Karpas-422 (cell line): Measurements from ENCODE around the gene TOR4A. TPM values are rescaled to one million over a fixed set of nuclear protein-coding genes. Genes with fewer than 3 reads are reported as not detected.

ENCODE experiments used
- DNase-seq: peaks from one replicate; pipeline ENCODE4 v3.0.0-alpha.2; 2015
- H2AFZ ChIP-seq: fragments of 200-600 bp; sonication (generic); 2 replicates; pipeline ENCODE4 v1.6.1; 2014; ENCODE audit warnings: antibody characterized with exemption, low read length, mixed read lengths
- H3K27ac ChIP-seq: fragments of 200-600 bp; sonication (generic); 2 replicates; pipeline ENCODE4 v1.5.1; 2014; ENCODE audit warnings: mild to moderate bottlenecking, low read length, moderate library complexity
- H3K27me3 ChIP-seq: fragments of 200-600 bp; sonication (generic); 2 replicates; pipeline ENCODE4 v1.6.1; 2014; ENCODE audit warnings: low read length, mixed read lengths
- H3K36me3 ChIP-seq: fragments of 200-600 bp; sonication (generic); 2 replicates; pipeline ENCODE4 v1.6.1; 2014; ENCODE audit warnings: low read length, mixed read lengths; ENCODE audit not compliant: insufficient read depth
- H3K4me1 ChIP-seq: fragments of 200-600 bp; sonication (generic); 2 replicates; pipeline ENCODE4 v1.6.1; 2014; ENCODE audit warnings: mild to moderate bottlenecking, low read length, mixed read lengths
- H3K4me2 ChIP-seq: fragments of 200-600 bp; sonication (generic); 2 replicates; pipeline ENCODE4 v1.6.1; 2014; ENCODE audit warnings: low read length, low read depth, mild to moderate bottlenecking; ENCODE audit not compliant: poor library complexity, severe bottlenecking
- H3K4me3 ChIP-seq: fragments of 200-600 bp; sonication (generic); 2 replicates; pipeline ENCODE4 v1.5.1; 2014; ENCODE audit warnings: mild to moderate bottlenecking, antibody characterized with exemption, low read length, mixed read lengths
- H3K79me2 ChIP-seq: fragments of 200-600 bp; sonication (generic); 2 replicates; pipeline ENCODE4 v1.6.1; 2014; ENCODE audit warnings: mild to moderate bottlenecking, low read length, mixed read lengths
- H3K9ac ChIP-seq: fragments of 200-600 bp; sonication (generic); 2 replicates; pipeline ENCODE4 v1.6.0; 2014; ENCODE audit warnings: low read length
- H3K9me2 ChIP-seq: fragments of 200-600 bp; sonication (generic), shearing (Covaris generic); replicated peaks from 2 replicates; pipeline ENCODE4 v1.6.0; 2014; ENCODE audit warnings: mild to moderate bottlenecking, low read length, moderate library complexity; ENCODE audit not compliant: insufficient read depth
- H3K9me3 ChIP-seq: fragments of 300-700, 200-600 bp; sonication (generic); 2 replicates; pipeline ENCODE4 v1.6.1; 2014; ENCODE audit warnings: low read length, mixed read lengths
- H4K20me1 ChIP-seq: fragments of 200-600 bp; sonication (generic); 2 replicates; pipeline ENCODE4 v1.6.1; 2014; ENCODE audit warnings: mild to moderate bottlenecking, antibody characterized with exemption, low read length, low read depth; ENCODE audit not compliant: insufficient read depth
- total RNA-seq: library from RNA; depleted of rRNA; stranded (reverse); fragments of >200 nt; shearing (Covaris generic); gene quantifications from 2 replicates; pipeline ENCODE4 v1.2.3, GENCODE V29; 2014; ENCODE audit warnings: low replicate concordance

The TOR4A gene
- total RNA-seq, 1 experiment from 2014 or later, result 8.8 TPM

- no peak overlapping the region for H2AFZ ChIP-seq
- H3K27me3 ChIP-seq, result no peaks in the 10 kb centered on the region
- H3K79me2 ChIP-seq, result no peaks in the 10 kb centered on the region
- H3K4me3 ChIP-seq, result no peak overlapping the region
- H3K36me3 ChIP-seq, result no peaks in the 10 kb centered on the region
- DNase-seq, result no peak
- H3K27ac ChIP-seq, result no peak overlapping the region
- no peaks in the 10 kb centered on the region for H4K20me1 ChIP-seq
- H3K9me2 ChIP-seq, result no peaks in the 10 kb centered on the region
- no peak overlapping the region for H3K9ac ChIP-seq
- peaks cover 7% of the 10 kb centered on the region; the same call in 1 of the 2 replicates for H3K4me1 ChIP-seq
- peak overlapping the region; percentile 7 for H3K4me2 ChIP-seq
- H3K9me3 ChIP-seq, result no peaks in the 10 kb centered on the region
Measured at GRCh38 chr9:137311171-137311985, 33.9 kb downstream of the TOR4A start.

GRCh38 chr9:137311986-137312851, 34.7 kb downstream of the TOR4A start:
- Histone ChIP-seq H3K27ac (no peak overlapping the region), H3K9ac (no peak overlapping the region), H3K79me2 (no peaks in the 10 kb centered on the region), H3K4me1 (peaks cover 7% of the 10 kb centered on the region; the same call in 1 of the 2 replicates), H3K4me3 (no peak overlapping the region), H3K4me2 (no peak overlapping the region), H3K27me3 (no peaks in the 10 kb centered on the region), H4K20me1 (no peaks in the 10 kb centered on the region), H3K9me2 (no peaks in the 10 kb centered on the region), H3K36me3 (no peaks in the 10 kb centered on the region), H2AFZ (no peak overlapping the region), H3K9me3 (no peaks in the 10 kb centered on the region)
- no peak for DNase-seq

GRCh38 chr9:137312852-137313325, 35.4 kb downstream of the TOR4A start:
- no peak for DNase-seq
- Histone ChIP-seq H3K4me1 (peaks cover 7% of the 10 kb centered on the region; the same call in 1 of the 2 replicates), H3K9ac (no peak overlapping the region), H3K36me3 (no peaks in the 10 kb centered on the region), H3K27me3 (no peaks in the 10 kb centered on the region), H3K4me3 (no peak overlapping the region), H3K9me2 (no peaks in the 10 kb centered on the region), H3K27ac (no peak overlapping the region), H3K9me3 (no peaks in the 10 kb centered on the region), H4K20me1 (no peaks in the 10 kb centered on the region), H2AFZ (no peak overlapping the region), H3K4me2 (no peak overlapping the region), H3K79me2 (no peaks in the 10 kb centered on the region)

DNA sequence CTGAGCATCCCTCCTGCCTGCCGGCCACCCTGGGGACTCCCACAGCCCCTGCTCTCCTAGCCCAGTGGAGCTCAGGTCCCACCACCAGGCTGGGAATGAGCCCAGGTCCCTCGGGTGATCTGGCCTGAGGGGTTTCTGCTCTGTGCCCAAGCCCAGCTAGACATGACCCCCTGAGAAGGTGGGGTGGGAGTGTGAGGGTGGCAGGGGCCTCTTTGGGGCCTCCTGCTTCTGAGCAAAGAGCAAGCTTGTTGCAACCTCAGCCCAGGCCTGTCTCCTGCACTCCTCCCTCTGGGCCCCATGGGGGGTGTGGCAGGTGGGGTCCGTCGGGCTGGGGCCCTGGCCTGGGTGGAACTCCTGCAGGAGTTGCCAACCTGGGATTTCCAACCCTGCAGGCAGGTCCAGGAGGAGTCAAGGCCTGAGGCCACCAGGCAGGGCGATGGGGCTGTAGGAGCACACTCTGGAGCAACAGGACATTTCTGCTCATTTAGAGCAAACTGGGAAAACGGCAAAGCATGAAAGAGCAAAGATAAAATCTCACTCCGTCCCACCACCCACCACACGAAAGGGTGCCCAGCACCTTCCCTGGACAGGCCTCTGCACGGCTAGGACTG, 35.9 kb downstream of the TOR4A start:
- Histone ChIP-seq H3K27ac (no peak overlapping the region), H3K36me3 (no peaks in the 10 kb centered on the region), H3K9me2 (no peaks in the 10 kb centered on the region), H3K79me2 (no peaks in the 10 kb centered on the region), H3K4me1 (peaks cover 7% of the 10 kb centered on the region; the same call in 1 of the 2 replicates), H3K27me3 (no peaks in the 10 kb centered on the region), H3K9me3 (no peaks in the 10 kb centered on the region), H3K4me3 (no peak overlapping the region), H3K9ac (no peak overlapping the region), H4K20me1 (no peaks in the 10 kb centered on the region), H2AFZ (no peak overlapping the region), H3K4me2 (no peak overlapping the region)
- no peak for DNase-seq

- no peak overlapping the region for H3K4me2 ChIP-seq
- no peak overlapping the region for H3K27ac ChIP-seq
- no peaks in the 10 kb centered on the region for H3K9me2 ChIP-seq
- H3K9ac ChIP-seq, result no peak overlapping the region
- H3K27me3 ChIP-seq, result no peaks in the 10 kb centered on the region
- no peak overlapping the region for H3K4me3 ChIP-seq
- H3K4me1 ChIP-seq, result peaks cover 7% of the 10 kb centered on the region; the same call in 1 of the 2 replicates
- H2AFZ ChIP-seq, result no peak overlapping the region
- no peaks in the 10 kb centered on the region for H3K9me3 ChIP-seq
- no peaks in the 10 kb centered on the region for H4K20me1 ChIP-seq
- no peaks in the 10 kb centered on the region for H3K79me2 ChIP-seq
- DNase-seq, result no peak
- H3K36me3 ChIP-seq, result no peaks in the 10 kb centered on the region
Measured at GRCh38 chr9:137313956-137314560, 36.5 kb downstream of the TOR4A start.

GRCh38 chr9:137314561-137315560, 37.3 kb downstream of the TOR4A start:
- DNase-seq, result no peak
- no peaks in the 10 kb centered on the region for H3K27me3 ChIP-seq
- peaks cover 7% of the 10 kb centered on the region; the same call in 1 of the 2 replicates for H3K4me1 ChIP-seq
- H4K20me1 ChIP-seq, result no peaks in the 10 kb centered on the region
- no peaks in the 10 kb centered on the region for H3K9me3 ChIP-seq
- no peak overlapping the region for H3K4me3 ChIP-seq
- H3K27ac ChIP-seq, result no peak overlapping the region
- no peak overlapping the region for H2AFZ ChIP-seq
- H3K79me2 ChIP-seq, result no peaks in the 10 kb centered on the region
- no peak overlapping the region for H3K9ac ChIP-seq
- H3K4me2 ChIP-seq, result no peak overlapping the region
- H3K36me3 ChIP-seq, result no peaks in the 10 kb centered on the region
- no peaks in the 10 kb centered on the region for H3K9me2 ChIP-seq

DNA sequence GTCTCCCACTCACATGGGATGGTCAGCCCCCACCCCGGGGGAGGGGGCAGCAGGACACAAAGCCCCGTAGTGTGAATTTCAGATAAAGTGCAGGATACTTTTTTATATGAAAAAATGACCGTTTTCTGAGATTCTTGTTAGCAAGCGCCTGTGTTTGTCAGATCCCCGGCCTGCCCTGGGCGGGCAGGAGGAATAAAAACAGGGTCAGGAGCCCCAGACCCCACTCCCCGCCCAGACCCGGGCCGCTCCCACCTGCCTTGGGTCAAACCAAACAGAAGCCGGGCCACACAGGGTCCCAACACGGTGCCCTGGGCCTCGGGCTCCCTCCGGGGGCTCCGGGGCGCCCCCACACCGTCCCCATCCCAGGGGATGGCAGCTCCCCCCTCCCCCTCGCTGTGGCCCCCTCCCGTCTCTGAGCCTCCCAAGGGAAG, 38.1 kb downstream of the TOR4A start:
- no peak for DNase-seq

More for the DNA sequence above, 38.1 kb downstream of the TOR4A start:
- no peak overlapping the region for H3K4me2 ChIP-seq
- no peaks in the 10 kb centered on the region for H3K9me2 ChIP-seq
- H3K9me3 ChIP-seq, result no peaks in the 10 kb centered on the region
- no peak overlapping the region for H3K27ac ChIP-seq
- no peaks in the 10 kb centered on the region for H4K20me1 ChIP-seq
- H2AFZ ChIP-seq, result no peak overlapping the region
- no peak overlapping the region for H3K4me3 ChIP-seq
- no peaks in the 10 kb centered on the region for H3K79me2 ChIP-seq
- H3K36me3 ChIP-seq, result no peaks in the 10 kb centered on the region
- no peaks in the 10 kb centered on the region for H3K27me3 ChIP-seq
- no peak overlapping the region for H3K9ac ChIP-seq
- peaks cover 10% of the 10 kb centered on the region for H3K4me1 ChIP-seq
